ENCODE data around the gene CACNA1G.

CACNA1G gene

GRCh38 chr17:50533185-50533584 lies 27.3 kb upstream of the CACNA1G start:
- Histone ChIP-seq H3K36me3 (ENCODE audit: insufficient read depth, low read length) (no peaks in the 10 kb centered on the region), H3K9me2 (replicated peaks; ENCODE audit: low read depth, low read length) (no peaks in the 10 kb centered on the region), H3K27me3 (ENCODE audit: insufficient read depth, low read length, poor library complexity, severe bottlenecking) (no peaks in the 10 kb centered on the region), H3K4me3 (ENCODE audit: low read length, poor library complexity, severe bottlenecking) (no peak overlapping the region), H3K4me1 (ENCODE audit: insufficient read depth, low read length, poor library complexity, severe bottlenecking) (no peaks in the 10 kb centered on the region), H3K79me2 (ENCODE audit: insufficient read depth, low read length) (no peaks in the 10 kb centered on the region), H2AFZ (ENCODE audit: low read length) (no peak overlapping the region), H3F3A (ENCODE audit: low read depth) (no peaks in the 10 kb centered on the region), H3K4me2 (ENCODE audit: low read depth, low read length, poor library complexity, severe bottlenecking) (no peak overlapping the region), H4K20me1 (ENCODE audit: insufficient read depth, low read length, poor library complexity, severe bottlenecking) (no peaks in the 10 kb centered on the region), H3K9ac (ENCODE audit: low read depth, low read length, poor library complexity, severe bottlenecking) (no peak overlapping the region), H3K9me3 (ENCODE audit: insufficient read depth, low read depth, low read length) (no peaks in the 10 kb centered on the region)
- TF ChIP-seq CTCF (conservative IDR thresholded peaks at IDR 0.05; ENCODE audit: low read length): no peak
- TF ChIP-seq EZH2phosphoT487 (IDR thresholded peaks at IDR 0.05; ENCODE audit: borderline replicate concordance): no peak

GRCh38 chr17:50533720-50534148 lies 26.8 kb upstream of the CACNA1G start:
- no peak for TF ChIP-seq CTCF (conservative IDR thresholded peaks at IDR 0.05; ENCODE audit: low read length)
- Histone ChIP-seq H4K20me1 (ENCODE audit: insufficient read depth, low read length, poor library complexity, severe bottlenecking) (no peaks in the 10 kb centered on the region), H3K79me2 (ENCODE audit: insufficient read depth, low read length) (no peaks in the 10 kb centered on the region), H3K36me3 (ENCODE audit: insufficient read depth, low read length) (no peaks in the 10 kb centered on the region), H3K4me1 (ENCODE audit: insufficient read depth, low read length, poor library complexity, severe bottlenecking) (no peaks in the 10 kb centered on the region), H3K27me3 (ENCODE audit: insufficient read depth, low read length, poor library complexity, severe bottlenecking) (no peaks in the 10 kb centered on the region), H3F3A (ENCODE audit: low read depth) (no peaks in the 10 kb centered on the region), H3K9ac (ENCODE audit: low read depth, low read length, poor library complexity, severe bottlenecking) (no peak overlapping the region), H3K9me3 (ENCODE audit: insufficient read depth, low read depth, low read length) (no peaks in the 10 kb centered on the region), H3K4me2 (ENCODE audit: low read depth, low read length, poor library complexity, severe bottlenecking) (no peak overlapping the region), H3K9me2 (replicated peaks; ENCODE audit: low read depth, low read length) (no peaks in the 10 kb centered on the region), H3K4me3 (ENCODE audit: low read length, poor library complexity, severe bottlenecking) (no peak overlapping the region), H2AFZ (ENCODE audit: low read length) (no peak overlapping the region)

GRCh38 chr17:50534222-50534978 lies 26.1 kb upstream of the CACNA1G start:
- H3K36me3 ChIP-seq (ENCODE audit: insufficient read depth, low read length): no peaks in the 10 kb centered on the region
- no peaks in the 10 kb centered on the region for H3K27me3 ChIP-seq (ENCODE audit: insufficient read depth, low read length, poor library complexity, severe bottlenecking)
- H3K4me3 ChIP-seq (ENCODE audit: low read length, poor library complexity, severe bottlenecking): no peak overlapping the region
- H3F3A ChIP-seq (ENCODE audit: low read depth): no peaks in the 10 kb centered on the region
- no peaks in the 10 kb centered on the region for H3K79me2 ChIP-seq (ENCODE audit: insufficient read depth, low read length)
- no peaks in the 10 kb centered on the region for H3K4me1 ChIP-seq (ENCODE audit: insufficient read depth, low read length, poor library complexity, severe bottlenecking)
- no peak overlapping the region for H3K9ac ChIP-seq (ENCODE audit: low read depth, low read length, poor library complexity, severe bottlenecking)
- no peaks in the 10 kb centered on the region for H3K9me3 ChIP-seq (ENCODE audit: insufficient read depth, low read depth, low read length)
- H2AFZ ChIP-seq (ENCODE audit: low read length): no peak overlapping the region
- TF ChIP-seq CTCF (conservative IDR thresholded peaks at IDR 0.05; ENCODE audit: low read length) (no peak), EZH2phosphoT487 (IDR thresholded peaks at IDR 0.05; ENCODE audit: borderline replicate concordance) (no peak)
- H3K9me2 ChIP-seq (replicated peaks; ENCODE audit: low read depth, low read length): no peaks in the 10 kb centered on the region
- no peaks in the 10 kb centered on the region for H4K20me1 ChIP-seq (ENCODE audit: insufficient read depth, low read length, poor library complexity, severe bottlenecking)
- no peak overlapping the region for H3K4me2 ChIP-seq (ENCODE audit: low read depth, low read length, poor library complexity, severe bottlenecking)

All from Loucy (cell line).